Measurements from ENCODE around the gene ATP5F1E. TPM values are rescaled to one million over a fixed set of nuclear protein-coding genes. Genes with fewer than 3 reads are reported as not detected.

ATP5F1E gene
- total and polyA plus RNA-seq, 4 donors = 11.7 to 148 (median 27.7) TPM

DNA sequence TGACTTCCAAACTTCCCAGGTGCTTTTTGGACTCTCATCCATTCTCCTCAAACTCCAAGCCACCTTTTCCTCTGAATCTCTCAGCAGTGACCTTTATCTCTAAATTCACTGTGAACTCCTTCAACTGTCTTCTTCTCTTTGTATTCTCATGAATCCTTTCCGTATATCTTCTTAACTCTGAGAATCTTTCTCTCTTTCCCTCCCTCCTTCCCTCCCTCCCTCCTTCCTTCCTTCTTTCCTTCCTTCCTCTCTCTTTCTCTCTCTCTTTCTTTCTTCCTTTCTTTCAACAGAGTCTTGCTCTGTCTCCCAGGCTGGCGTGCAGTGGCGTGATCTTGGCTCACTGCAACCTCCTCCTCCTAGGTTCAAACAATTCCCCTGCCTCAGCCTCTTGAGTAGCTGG is 14.7 kb upstream of the ATP5F1E start:
- WGBS = 96% methylated on average over 3 of the region's 3 CpGs

DNA sequence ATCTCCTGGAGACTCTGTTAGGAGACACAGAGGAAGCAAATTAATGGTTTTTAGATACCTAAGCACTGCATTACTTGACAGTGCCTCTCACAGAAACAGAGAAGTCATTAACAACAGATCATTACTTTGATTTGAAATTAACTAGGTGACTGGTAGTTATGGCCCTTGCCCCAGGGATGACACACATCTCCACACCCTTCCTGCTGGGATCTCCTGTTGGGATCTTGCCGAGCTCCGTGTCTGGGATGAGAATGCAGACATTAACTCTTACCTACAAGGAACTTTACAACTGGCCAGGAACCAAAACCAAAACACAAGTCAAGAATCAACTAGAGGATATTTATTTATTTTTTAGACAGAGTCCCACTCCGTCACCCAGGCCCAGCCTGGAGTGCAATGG is 12.7 kb upstream of the ATP5F1E start:
- H3K9ac ChIP-seq (ENCODE audit: low read depth in 1 of 2, low read length in 2 of 2) = no peak overlapping the region
- H3K9me3 ChIP-seq (ENCODE audit: control insufficient read depth in 4 of 4, low read length in 3 of 4) = no peaks in the 10 kb centered on the region
- H3K27me3 ChIP-seq (ENCODE audit: control insufficient read depth in 4 of 4, insufficient read depth in 4 of 4, low read length in 3 of 4) = no peaks in the 10 kb centered on the region
- TF ChIP-seq NR2F2 (IDR thresholded peaks at IDR 0.05) (no peak), TAF1 (conservative IDR thresholded peaks at IDR 0.05) (no peak), RAD21 (IDR thresholded peaks at IDR 0.05) (no peak), HNF4G (IDR thresholded peaks at IDR 0.05) (no peak), YY1 (IDR thresholded peaks at IDR 0.05) (no peak), SP1 (IDR thresholded peaks at IDR 0.05) (no peak), RXRA (IDR thresholded peaks at IDR 0.05) (no peak), EGR1 (IDR thresholded peaks at IDR 0.05; ENCODE audit: low read depth in 2 of 2) (no peak), FOXA2 (IDR thresholded peaks at IDR 0.05) (no peak), HNF4A (conservative IDR thresholded peaks at IDR 0.05) (no peak), FOXA1 (IDR thresholded peaks at IDR 0.05) (no peak)
- TF ChIP-seq, protein P1, sequence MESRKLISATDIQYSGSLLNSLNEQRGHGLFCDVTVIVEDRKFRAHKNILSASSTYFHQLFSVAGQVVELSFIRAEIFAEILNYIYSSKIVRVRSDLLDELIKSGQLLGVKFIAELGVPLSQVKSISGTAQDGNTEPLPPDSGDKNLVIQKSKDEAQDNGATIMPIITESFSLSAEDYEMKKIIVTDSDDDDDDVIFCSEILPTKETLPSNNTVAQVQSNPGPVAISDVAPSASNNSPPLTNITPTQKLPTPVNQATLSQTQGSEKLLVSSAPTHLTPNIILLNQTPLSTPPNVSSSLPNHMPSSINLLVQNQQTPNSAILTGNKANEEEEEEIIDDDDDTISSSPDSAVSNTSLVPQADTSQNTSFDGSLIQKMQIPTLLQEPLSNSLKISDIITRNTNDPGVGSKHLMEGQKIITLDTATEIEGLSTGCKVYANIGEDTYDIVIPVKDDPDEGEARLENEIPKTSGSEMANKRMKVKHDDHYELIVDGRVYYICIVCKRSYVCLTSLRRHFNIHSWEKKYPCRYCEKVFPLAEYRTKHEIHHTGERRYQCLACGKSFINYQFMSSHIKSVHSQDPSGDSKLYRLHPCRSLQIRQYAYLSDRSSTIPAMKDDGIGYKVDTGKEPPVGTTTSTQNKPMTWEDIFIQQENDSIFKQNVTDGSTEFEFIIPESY (IDR thresholded peaks at IDR 0.05) = no peak
- TF ChIP-seq, protein P2, sequence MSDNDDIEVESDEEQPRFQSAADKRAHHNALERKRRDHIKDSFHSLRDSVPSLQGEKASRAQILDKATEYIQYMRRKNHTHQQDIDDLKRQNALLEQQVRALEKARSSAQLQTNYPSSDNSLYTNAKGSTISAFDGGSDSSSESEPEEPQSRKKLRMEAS (IDR thresholded peaks at IDR 0.05) = no peak
- TF ChIP-seq, protein P3, sequence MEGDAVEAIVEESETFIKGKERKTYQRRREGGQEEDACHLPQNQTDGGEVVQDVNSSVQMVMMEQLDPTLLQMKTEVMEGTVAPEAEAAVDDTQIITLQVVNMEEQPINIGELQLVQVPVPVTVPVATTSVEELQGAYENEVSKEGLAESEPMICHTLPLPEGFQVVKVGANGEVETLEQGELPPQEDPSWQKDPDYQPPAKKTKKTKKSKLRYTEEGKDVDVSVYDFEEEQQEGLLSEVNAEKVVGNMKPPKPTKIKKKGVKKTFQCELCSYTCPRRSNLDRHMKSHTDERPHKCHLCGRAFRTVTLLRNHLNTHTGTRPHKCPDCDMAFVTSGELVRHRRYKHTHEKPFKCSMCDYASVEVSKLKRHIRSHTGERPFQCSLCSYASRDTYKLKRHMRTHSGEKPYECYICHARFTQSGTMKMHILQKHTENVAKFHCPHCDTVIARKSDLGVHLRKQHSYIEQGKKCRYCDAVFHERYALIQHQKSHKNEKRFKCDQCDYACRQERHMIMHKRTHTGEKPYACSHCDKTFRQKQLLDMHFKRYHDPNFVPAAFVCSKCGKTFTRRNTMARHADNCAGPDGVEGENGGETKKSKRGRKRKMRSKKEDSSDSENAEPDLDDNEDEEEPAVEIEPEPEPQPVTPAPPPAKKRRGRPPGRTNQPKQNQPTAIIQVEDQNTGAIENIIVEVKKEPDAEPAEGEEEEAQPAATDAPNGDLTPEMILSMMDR (IDR thresholded peaks at IDR 0.05; ENCODE audit: low read depth, low read length, missing input control) = no peak
- TF ChIP-seq, protein P4, sequence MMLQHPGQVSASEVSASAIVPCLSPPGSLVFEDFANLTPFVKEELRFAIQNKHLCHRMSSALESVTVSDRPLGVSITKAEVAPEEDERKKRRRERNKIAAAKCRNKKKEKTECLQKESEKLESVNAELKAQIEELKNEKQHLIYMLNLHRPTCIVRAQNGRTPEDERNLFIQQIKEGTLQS (IDR thresholded peaks at IDR 0.05) = no peak
- no peak overlapping the region for H3K27ac ChIP-seq (ENCODE audit: low read depth in 1 of 2, low read length in 2 of 2)
- no peaks in the 10 kb centered on the region for H3K36me3 ChIP-seq (ENCODE audit: control insufficient read depth in 4 of 4, insufficient read depth in 3 of 4, low read depth in 1 of 4, low read length in 3 of 4)
- DNase-seq (ENCODE audit: low spot score) = no peak
- H3K4me1 ChIP-seq (ENCODE audit: control insufficient read depth in 4 of 4, insufficient read depth in 4 of 4, low read length in 3 of 4) = peaks cover 5 to 26% (median 21%) of the 10 kb centered on the region in 4 donors
- no peak overlapping the region for H3K4me3 ChIP-seq (ENCODE audit: low read depth in 1 of 3, low read length in 3 of 3)
- 92% methylated on average over 3 of the region's 3 CpGs for WGBS

More for the DNA sequence above, 14.7 kb upstream of the ATP5F1E start:
- TF ChIP-seq, protein P1 (IDR thresholded peaks at IDR 0.05) = no peak
- no peak for TF ChIP-seq YY1 (IDR thresholded peaks at IDR 0.05)
- no peak for TF ChIP-seq GABPA (IDR thresholded peaks at IDR 0.05 in 1 of 2, conservative IDR thresholded peaks at IDR 0.05 in 1 of 2)
- TF ChIP-seq RAD21 (IDR thresholded peaks at IDR 0.05) = no peak
- no peak for TF ChIP-seq TAF1 (conservative IDR thresholded peaks at IDR 0.05)
- no peak for TF ChIP-seq SP1 (IDR thresholded peaks at IDR 0.05)
- TF ChIP-seq FOXA2 (IDR thresholded peaks at IDR 0.05) = no peak
- TF ChIP-seq, protein P5, sequence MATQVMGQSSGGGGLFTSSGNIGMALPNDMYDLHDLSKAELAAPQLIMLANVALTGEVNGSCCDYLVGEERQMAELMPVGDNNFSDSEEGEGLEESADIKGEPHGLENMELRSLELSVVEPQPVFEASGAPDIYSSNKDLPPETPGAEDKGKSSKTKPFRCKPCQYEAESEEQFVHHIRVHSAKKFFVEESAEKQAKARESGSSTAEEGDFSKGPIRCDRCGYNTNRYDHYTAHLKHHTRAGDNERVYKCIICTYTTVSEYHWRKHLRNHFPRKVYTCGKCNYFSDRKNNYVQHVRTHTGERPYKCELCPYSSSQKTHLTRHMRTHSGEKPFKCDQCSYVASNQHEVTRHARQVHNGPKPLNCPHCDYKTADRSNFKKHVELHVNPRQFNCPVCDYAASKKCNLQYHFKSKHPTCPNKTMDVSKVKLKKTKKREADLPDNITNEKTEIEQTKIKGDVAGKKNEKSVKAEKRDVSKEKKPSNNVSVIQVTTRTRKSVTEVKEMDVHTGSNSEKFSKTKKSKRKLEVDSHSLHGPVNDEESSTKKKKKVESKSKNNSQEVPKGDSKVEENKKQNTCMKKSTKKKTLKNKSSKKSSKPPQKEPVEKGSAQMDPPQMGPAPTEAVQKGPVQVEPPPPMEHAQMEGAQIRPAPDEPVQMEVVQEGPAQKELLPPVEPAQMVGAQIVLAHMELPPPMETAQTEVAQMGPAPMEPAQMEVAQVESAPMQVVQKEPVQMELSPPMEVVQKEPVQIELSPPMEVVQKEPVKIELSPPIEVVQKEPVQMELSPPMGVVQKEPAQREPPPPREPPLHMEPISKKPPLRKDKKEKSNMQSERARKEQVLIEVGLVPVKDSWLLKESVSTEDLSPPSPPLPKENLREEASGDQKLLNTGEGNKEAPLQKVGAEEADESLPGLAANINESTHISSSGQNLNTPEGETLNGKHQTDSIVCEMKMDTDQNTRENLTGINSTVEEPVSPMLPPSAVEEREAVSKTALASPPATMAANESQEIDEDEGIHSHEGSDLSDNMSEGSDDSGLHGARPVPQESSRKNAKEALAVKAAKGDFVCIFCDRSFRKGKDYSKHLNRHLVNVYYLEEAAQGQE (IDR thresholded peaks at IDR 0.05) = no peak
- no peak for TF ChIP-seq RXRA (IDR thresholded peaks at IDR 0.05)
- TF ChIP-seq EGR1 (IDR thresholded peaks at IDR 0.05; ENCODE audit: low read depth in 2 of 2) = no peak
- no peak for TF ChIP-seq FOXA1 (IDR thresholded peaks at IDR 0.05)
- TF ChIP-seq HNF4G (IDR thresholded peaks at IDR 0.05) = no peak
- TF ChIP-seq, protein P4 (IDR thresholded peaks at IDR 0.05) = no peak
- no peak for TF ChIP-seq JUND (IDR thresholded peaks at IDR 0.05)
- TF ChIP-seq NR2F2 (IDR thresholded peaks at IDR 0.05) = no peak
- Histone ChIP-seq H3K27me3 (ENCODE audit: control insufficient read depth in 4 of 4, insufficient read depth in 4 of 4, low read length in 3 of 4) (no peaks in the 10 kb centered on the region), H3K9me3 (ENCODE audit: control insufficient read depth in 4 of 4, low read length in 3 of 4) (no peaks in the 10 kb centered on the region), H3K4me3 (ENCODE audit: low read depth in 1 of 3, low read length in 3 of 3) (no peak overlapping the region), H3K4me1 (ENCODE audit: control insufficient read depth in 4 of 4, insufficient read depth in 4 of 4, low read length in 3 of 4) (peaks cover 0 to 10% (median 4%) of the 10 kb centered on the region in 4 donors), H3K9ac (ENCODE audit: low read depth in 1 of 2, low read length in 2 of 2) (no peak overlapping the region), H3K36me3 (ENCODE audit: control insufficient read depth in 4 of 4, insufficient read depth in 3 of 4, low read depth in 1 of 4, low read length in 3 of 4) (no peaks in the 10 kb centered on the region), H3K27ac (ENCODE audit: low read depth in 1 of 2, low read length in 2 of 2) (no peak overlapping the region)
- DNase-seq (ENCODE audit: low spot score) = no peak

Data from liver (tissue), 9 donors.